Parathyroid adenoma (tissue), 2 donors: ENCODE data around the gene NIBAN1.
A peak's percentile ranks its signal among the peaks of the same experiment; 100 is the strongest.

Experiments
- H2AFZ ChIP-seq: fragments of 300-600 bp; sonication (generic); one replicate; pipeline ENCODE4 v1.7.0; 2017; ENCODE audit warnings: antibody characterized with exemption, mild to moderate bottlenecking
- H3K27ac ChIP-seq: fragments of 300-600 bp; sonication (generic); one replicate; pipeline ENCODE4 v1.7.0; 2017
- H3K27me3 ChIP-seq: fragments of 300-600 bp; sonication (generic); one replicate; pipeline ENCODE4 v1.7.0; 2017; ENCODE audit warnings: low read length; ENCODE audit not compliant: control insufficient read depth, insufficient read depth
- H3K36me3 ChIP-seq: fragments of 300-600 bp; sonication (generic); one replicate; pipeline ENCODE4 v1.7.0; 2017; ENCODE audit warnings: low read length; ENCODE audit not compliant: control insufficient read depth, insufficient read depth
- H3K4me1 ChIP-seq: fragments of 300-600 bp; sonication (generic); one replicate; pipeline ENCODE4 v1.7.0; 2017; ENCODE audit warnings: control low read depth
- H3K4me2 ChIP-seq: fragments of 300-600 bp; sonication (generic); one replicate; pipeline ENCODE4 v1.7.0; 2017; ENCODE audit warnings: low read length
- H3K4me3 ChIP-seq: fragments of 300-600 bp; sonication (generic); one replicate; pipeline ENCODE4 v1.7.0; 2017; ENCODE audit warnings: low read depth, low read length
- H3K79me2 ChIP-seq: fragments of 300-600 bp; sonication (generic); one replicate; pipeline ENCODE4 v1.7.0; 2017; ENCODE audit warnings: control low read depth
- H3K9ac ChIP-seq: fragments of 300-600 bp; sonication (generic); one replicate; pipeline ENCODE4 v1.7.0; 2017; ENCODE audit warnings: mild to moderate bottlenecking
- H3K9me3 ChIP-seq: fragments of 300-600 bp; sonication (generic); one replicate; pipeline ENCODE4 v1.7.0; 2017; ENCODE audit warnings: low read length; ENCODE audit not compliant: control insufficient read depth
- TF ChIP-seq, protein P1 (sequence below): fragments of 300-600 bp; sonication (generic); IDR thresholded peaks from one replicate; pipeline ENCODE4 v1.7.0; 2017; ENCODE audit warnings: antibody characterized with exemption, mild to moderate bottlenecking
- donor health status: primary hyperparathyroidism.

NIBAN1 gene, protein sequence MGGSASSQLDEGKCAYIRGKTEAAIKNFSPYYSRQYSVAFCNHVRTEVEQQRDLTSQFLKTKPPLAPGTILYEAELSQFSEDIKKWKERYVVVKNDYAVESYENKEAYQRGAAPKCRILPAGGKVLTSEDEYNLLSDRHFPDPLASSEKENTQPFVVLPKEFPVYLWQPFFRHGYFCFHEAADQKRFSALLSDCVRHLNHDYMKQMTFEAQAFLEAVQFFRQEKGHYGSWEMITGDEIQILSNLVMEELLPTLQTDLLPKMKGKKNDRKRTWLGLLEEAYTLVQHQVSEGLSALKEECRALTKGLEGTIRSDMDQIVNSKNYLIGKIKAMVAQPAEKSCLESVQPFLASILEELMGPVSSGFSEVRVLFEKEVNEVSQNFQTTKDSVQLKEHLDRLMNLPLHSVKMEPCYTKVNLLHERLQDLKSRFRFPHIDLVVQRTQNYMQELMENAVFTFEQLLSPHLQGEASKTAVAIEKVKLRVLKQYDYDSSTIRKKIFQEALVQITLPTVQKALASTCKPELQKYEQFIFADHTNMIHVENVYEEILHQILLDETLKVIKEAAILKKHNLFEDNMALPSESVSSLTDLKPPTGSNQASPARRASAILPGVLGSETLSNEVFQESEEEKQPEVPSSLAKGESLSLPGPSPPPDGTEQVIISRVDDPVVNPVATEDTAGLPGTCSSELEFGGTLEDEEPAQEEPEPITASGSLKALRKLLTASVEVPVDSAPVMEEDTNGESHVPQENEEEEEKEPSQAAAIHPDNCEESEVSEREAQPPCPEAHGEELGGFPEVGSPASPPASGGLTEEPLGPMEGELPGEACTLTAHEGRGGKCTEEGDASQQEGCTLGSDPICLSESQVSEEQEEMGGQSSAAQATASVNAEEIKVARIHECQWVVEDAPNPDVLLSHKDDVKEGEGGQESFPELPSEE

GRCh38 chr1:184974056-184974836 lies at the start of gene NIBAN1:
Gene NIBAN1, minus strand, starts transcription at chr1:184974508. Its CDS starts 152 bp downstream, at chr1:184974356.
- H3K9ac ChIP-seq: no peak within 1 kb of the TSS
- no peaks in the 10 kb centered on the region for H3K79me2 ChIP-seq
- peak within 1 kb of the TSS; percentile 61 for H3K4me2 ChIP-seq
- TF ChIP-seq, protein P1, sequence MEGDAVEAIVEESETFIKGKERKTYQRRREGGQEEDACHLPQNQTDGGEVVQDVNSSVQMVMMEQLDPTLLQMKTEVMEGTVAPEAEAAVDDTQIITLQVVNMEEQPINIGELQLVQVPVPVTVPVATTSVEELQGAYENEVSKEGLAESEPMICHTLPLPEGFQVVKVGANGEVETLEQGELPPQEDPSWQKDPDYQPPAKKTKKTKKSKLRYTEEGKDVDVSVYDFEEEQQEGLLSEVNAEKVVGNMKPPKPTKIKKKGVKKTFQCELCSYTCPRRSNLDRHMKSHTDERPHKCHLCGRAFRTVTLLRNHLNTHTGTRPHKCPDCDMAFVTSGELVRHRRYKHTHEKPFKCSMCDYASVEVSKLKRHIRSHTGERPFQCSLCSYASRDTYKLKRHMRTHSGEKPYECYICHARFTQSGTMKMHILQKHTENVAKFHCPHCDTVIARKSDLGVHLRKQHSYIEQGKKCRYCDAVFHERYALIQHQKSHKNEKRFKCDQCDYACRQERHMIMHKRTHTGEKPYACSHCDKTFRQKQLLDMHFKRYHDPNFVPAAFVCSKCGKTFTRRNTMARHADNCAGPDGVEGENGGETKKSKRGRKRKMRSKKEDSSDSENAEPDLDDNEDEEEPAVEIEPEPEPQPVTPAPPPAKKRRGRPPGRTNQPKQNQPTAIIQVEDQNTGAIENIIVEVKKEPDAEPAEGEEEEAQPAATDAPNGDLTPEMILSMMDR: no peak
- no peaks in the 10 kb centered on the region for H3K4me1 ChIP-seq
- peak within 1 kb of the TSS; percentile 53 for H3K4me3 ChIP-seq
- H3K27me3 ChIP-seq: no peaks in the 10 kb centered on the region
- H3K36me3 ChIP-seq: no peaks in the 10 kb centered on the region
- no peak within 1 kb of the TSS for H3K27ac ChIP-seq
- no peaks in the 10 kb centered on the region for H3K9me3 ChIP-seq
- H2AFZ ChIP-seq: peak within 1 kb of the TSS; percentile 57

DNA sequence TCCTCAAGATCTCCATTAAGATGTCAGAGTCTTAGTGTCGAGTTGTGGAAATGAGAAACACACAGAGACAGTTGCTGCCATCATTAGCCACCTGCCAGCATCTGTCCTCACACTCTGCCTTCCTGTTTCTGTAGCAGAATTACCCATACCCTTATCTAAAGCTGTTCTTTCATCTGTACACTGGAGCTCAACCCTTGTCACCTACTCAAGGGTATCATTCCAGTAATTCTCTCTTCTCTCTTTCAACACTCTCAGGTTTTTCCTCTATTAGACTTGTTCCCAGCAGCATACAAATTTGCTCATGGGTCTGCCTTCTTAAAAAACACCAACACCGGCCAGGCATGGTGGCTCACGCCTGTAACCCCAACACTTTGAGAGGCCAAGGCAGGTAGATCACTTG lies 43.7 kb upstream of the NIBAN1 start:
- H3K4me2 ChIP-seq: no peak overlapping the region
- no peak overlapping the region for H3K27ac ChIP-seq
- H3K4me3 ChIP-seq: no peak overlapping the region
- H3K27me3 ChIP-seq: no peaks in the 10 kb centered on the region
- TF ChIP-seq, protein P1: no peak
- H2AFZ ChIP-seq: no peak overlapping the region
- no peak overlapping the region for H3K9ac ChIP-seq
- no peaks in the 10 kb centered on the region for H3K9me3 ChIP-seq
- H3K4me1 ChIP-seq: no peaks in the 10 kb centered on the region
- no peaks in the 10 kb centered on the region for H3K36me3 ChIP-seq
- no peaks in the 10 kb centered on the region for H3K79me2 ChIP-seq

DNA sequence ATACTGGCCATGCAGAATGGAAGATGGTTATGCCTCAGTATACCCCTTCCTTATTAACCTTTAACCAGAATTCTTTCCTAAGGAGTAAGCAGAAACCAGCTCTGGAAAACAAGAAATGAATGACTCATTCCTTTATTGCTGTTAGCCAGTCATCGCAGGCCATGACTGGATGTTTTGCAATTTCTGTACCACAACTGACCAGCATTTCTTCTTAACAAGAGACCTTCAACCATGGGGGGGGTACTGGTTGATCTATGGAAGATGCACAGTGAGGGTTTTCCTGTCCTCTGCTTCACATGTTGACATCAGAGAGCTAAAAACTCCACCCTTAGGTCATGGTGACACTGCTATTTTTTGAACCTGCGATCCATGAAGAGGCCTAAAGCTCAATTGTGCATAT lies 43.0 kb upstream of the NIBAN1 start:
- no peaks in the 10 kb centered on the region for H3K79me2 ChIP-seq
- H3K4me1 ChIP-seq: no peaks in the 10 kb centered on the region

GRCh38 chr1:185016880-185017279 lies 42.6 kb upstream of the NIBAN1 start:
- TF ChIP-seq, protein P1: no peak
- no peaks in the 10 kb centered on the region for H3K9me3 ChIP-seq
- H3K27ac ChIP-seq: no peak overlapping the region
- no peaks in the 10 kb centered on the region for H3K36me3 ChIP-seq
- no peaks in the 10 kb centered on the region for H3K27me3 ChIP-seq
- H3K4me2 ChIP-seq: no peak overlapping the region
- no peak overlapping the region for H2AFZ ChIP-seq
- H3K4me1 ChIP-seq: no peaks in the 10 kb centered on the region
- no peak overlapping the region for H3K4me3 ChIP-seq
- no peaks in the 10 kb centered on the region for H3K79me2 ChIP-seq
- no peak overlapping the region for H3K9ac ChIP-seq

More for the DNA sequence above, 43.0 kb upstream of the NIBAN1 start:
- TF ChIP-seq, protein P1: no peak
- H2AFZ ChIP-seq: no peak overlapping the region
- H3K4me3 ChIP-seq: no peak overlapping the region
- H3K27me3 ChIP-seq: no peaks in the 10 kb centered on the region
- H3K9ac ChIP-seq: no peak overlapping the region
- no peak overlapping the region for H3K27ac ChIP-seq
- no peaks in the 10 kb centered on the region for H3K36me3 ChIP-seq
- no peak overlapping the region for H3K4me2 ChIP-seq
- H3K9me3 ChIP-seq: no peaks in the 10 kb centered on the region
